GM12878 (cell line): ENCODE data around the gene NUP35.

ENCODE experiments used
- ATF3 ChIP-seq: IDR thresholded peaks from 2 replicates; pipeline ENCODE4 v1.6.1; 2011; ENCODE audit warnings: low read depth, mild to moderate bottlenecking, low read length, moderate library complexity, borderline replicate concordance; ENCODE audit errors: extremely low read depth
- CTCF ChIP-seq, 3 experiments: IDR thresholded peaks in 2 of 3; conservative IDR thresholded peaks in 1 of 3; 2 replicates each; pipeline ENCODE4 v1.5.1; 2011; ENCODE audit warnings: low read depth in 3 of 3, low read length in 3 of 3, mild to moderate bottlenecking in 3 of 3, control low read depth in 2 of 3, moderate library complexity in 2 of 3, inconsistent platforms in 1 of 3, mixed read lengths in 1 of 3; ENCODE audit not compliant: control insufficient read depth in 2 of 3, insufficient read depth in 1 of 3; ENCODE audit errors: extremely low read depth in 1 of 3
- EP300 ChIP-seq, 2 experiments: fragments of 150-350 bp in 1 of 2; IDR thresholded peaks; 2 replicates each; pipeline ENCODE4 v1.6.1; 2011 to 2012; ENCODE audit warnings: low read depth in 2 of 2, low read length in 2 of 2, borderline replicate concordance in 1 of 2, improper control_type of control experiment in 1 of 2, inconsistent platforms in 1 of 2; ENCODE audit not compliant: control insufficient read depth in 1 of 2
- FOXK2 ChIP-seq: fragments of 450-650 bp; IDR thresholded peaks from 2 replicates; pipeline ENCODE4 v1.6.1; 2017; ENCODE audit warnings: mild to moderate bottlenecking, moderate library complexity
- NFYB ChIP-seq: IDR thresholded peaks from 2 replicates; pipeline ENCODE4 v1.6.1; 2011; ENCODE audit warnings: low read depth, mild to moderate bottlenecking, low read length, improper control_type of control experiment, moderate library complexity; ENCODE audit not compliant: insufficient read depth
- POLR2AphosphoS5 ChIP-seq: IDR thresholded peaks from 2 replicates; pipeline ENCODE4 v1.6.1; 2011; ENCODE audit warnings: mild to moderate bottlenecking, low read length, inconsistent platforms

GRCh38 chr2:183134016-183134415, 9.8 kb downstream of the NUP35 start:
- no peak for TF ChIP-seq NFYB
- TF ChIP-seq EP300 (IDR thresholded peaks at IDR 0.05; ENCODE audit: borderline replicate concordance in 1 of 2, control insufficient read depth in 1 of 2, low read depth in 2 of 2, low read length in 2 of 2): no peak
- TF ChIP-seq FOXK2: no peak
- no peak for TF ChIP-seq CTCF (IDR thresholded peaks at IDR 0.05 in 2 of 3, conservative IDR thresholded peaks at IDR 0.05 in 1 of 3; ENCODE audit: control insufficient read depth in 2 of 3, extremely low read depth in 1 of 3, insufficient read depth in 1 of 3, low read depth in 3 of 3, low read length in 3 of 3)
- TF ChIP-seq ATF3: no peak
- TF ChIP-seq POLR2AphosphoS5: no peak
